OCI-LY7 (cell line): ENCODE results near the gene C5orf15.

ENCODE experiments used
- EZH2phosphoT487 ChIP-seq: fragments of 200-600 bp; sonication (generic); IDR thresholded peaks from 2 replicates; pipeline ENCODE4 v1.6.1; 2018; ENCODE audit warnings: low read depth, borderline replicate concordance, mild to moderate bottlenecking, mixed run types, antibody characterized with exemption, low read length, moderate library complexity, mixed read lengths
- TF ChIP-seq, protein P1 (sequence below): fragments of 200-600 bp; sonication (generic); conservative IDR thresholded peaks from 2 replicates; pipeline ENCODE4 v1.5.1; 2014; ENCODE audit warnings: mild to moderate bottlenecking, antibody characterized with exemption, low read length, moderate library complexity, mixed read lengths

DNA sequence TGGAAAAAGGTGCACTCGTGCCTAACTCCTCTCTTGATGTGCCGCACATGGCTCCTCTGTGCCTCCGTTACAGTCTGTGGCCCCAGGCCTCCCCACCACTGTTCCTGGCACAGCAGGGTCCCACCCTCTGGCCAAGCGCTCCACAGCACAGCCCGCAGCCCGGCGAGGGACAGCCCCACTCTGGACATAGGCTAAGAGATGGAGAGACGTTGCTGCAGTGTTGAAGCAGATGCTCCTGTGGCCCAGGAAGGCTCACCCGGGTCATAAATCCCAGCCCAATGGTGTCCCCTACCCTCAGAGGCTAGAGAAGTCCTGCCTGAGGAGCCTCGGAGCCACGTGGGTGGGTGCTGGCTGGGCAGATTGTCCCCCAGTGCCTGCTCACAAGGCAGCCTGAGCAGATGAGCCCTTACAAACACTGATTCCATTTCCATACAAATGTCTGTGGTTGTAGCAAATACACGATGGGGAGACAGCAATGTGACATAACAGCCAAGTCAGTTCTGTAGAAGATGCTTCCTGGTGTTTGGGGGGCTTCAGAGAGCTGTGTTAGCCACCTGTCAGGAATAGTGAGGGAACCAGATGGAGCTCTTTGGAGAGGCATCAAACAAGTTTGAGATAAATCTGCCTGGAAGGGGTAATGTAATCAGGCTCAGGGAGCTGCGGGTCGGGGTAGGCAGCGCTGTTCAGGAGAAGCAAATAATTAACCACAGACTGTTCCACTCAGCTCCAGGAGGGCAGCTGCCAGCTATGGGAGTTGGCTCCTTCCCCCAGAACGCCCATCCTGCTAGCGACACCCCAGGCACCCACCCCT, 41.7 kb downstream of the C5orf15 start:
- TF ChIP-seq, protein P1, sequence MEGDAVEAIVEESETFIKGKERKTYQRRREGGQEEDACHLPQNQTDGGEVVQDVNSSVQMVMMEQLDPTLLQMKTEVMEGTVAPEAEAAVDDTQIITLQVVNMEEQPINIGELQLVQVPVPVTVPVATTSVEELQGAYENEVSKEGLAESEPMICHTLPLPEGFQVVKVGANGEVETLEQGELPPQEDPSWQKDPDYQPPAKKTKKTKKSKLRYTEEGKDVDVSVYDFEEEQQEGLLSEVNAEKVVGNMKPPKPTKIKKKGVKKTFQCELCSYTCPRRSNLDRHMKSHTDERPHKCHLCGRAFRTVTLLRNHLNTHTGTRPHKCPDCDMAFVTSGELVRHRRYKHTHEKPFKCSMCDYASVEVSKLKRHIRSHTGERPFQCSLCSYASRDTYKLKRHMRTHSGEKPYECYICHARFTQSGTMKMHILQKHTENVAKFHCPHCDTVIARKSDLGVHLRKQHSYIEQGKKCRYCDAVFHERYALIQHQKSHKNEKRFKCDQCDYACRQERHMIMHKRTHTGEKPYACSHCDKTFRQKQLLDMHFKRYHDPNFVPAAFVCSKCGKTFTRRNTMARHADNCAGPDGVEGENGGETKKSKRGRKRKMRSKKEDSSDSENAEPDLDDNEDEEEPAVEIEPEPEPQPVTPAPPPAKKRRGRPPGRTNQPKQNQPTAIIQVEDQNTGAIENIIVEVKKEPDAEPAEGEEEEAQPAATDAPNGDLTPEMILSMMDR: no peak
- TF ChIP-seq EZH2phosphoT487: no peak
